Endothelial cell of umbilical vein (primary cell): ENCODE data around the gene C1QC. TPM values are rescaled to one million over a fixed set of nuclear protein-coding genes. Genes with fewer than 3 reads are reported as not detected.

Experiments
- microRNA-seq: library from miRNA; unstranded; fragments of <30 nt; microRNA quantifications from one replicate; pipeline ENCODE4 v1.2.0, GENCODE V29; 2021; ENCODE audit warnings: borderline number of aligned reads, borderline replicate concordance
- polyA plus RNA-seq, 4 experiments: library from polyadenylated mRNA; depleted of rRNA in 3 of 4; stranded (reverse) in 3 of 4; unstranded in 1 of 4; fragments of >200 nt; gene quantifications; 2 replicates each; pipeline versions ENCODE4 v1.2.1 to v1.2.3, GENCODE V29; 2011 to 2012; ENCODE audit warnings: missing spikeins in 1 of 4
- small RNA-seq: library from RNA; depleted of rRNA; stranded (forward); fragments of <200 nt; gene quantifications from one replicate; pipeline ENCODE3, GENCODE V24; 2012; ENCODE audit warnings: low replicate concordance, low read depth; ENCODE audit not compliant: insufficient read depth, insufficient read length
- total RNA-seq: library from RNA; stranded (reverse); gene quantifications from 2 replicates; pipeline ENCODE4 v1.2.3, GENCODE V29; 2021

The C1QC gene
- total and polyA plus RNA-seq, 2 donors (not counting 3 experiments of a cell fraction or from before 2014, with no cell fraction given): not detected

Small RNA genes within 50 kb of the gene (microRNA-seq; reads per million reads assigned to microRNA genes)
- not detected for gene MIR6127

Small RNA genes within 50 kb of the gene (small RNA-seq; reads per million reads assigned to genes)
- not detected for gene MIR6127

Other genes with a start within 250 kb of the C1QC start
- gene ZBTB40, start 191.8 kb upstream of the C1QC start, total RNA-seq: 20.8 and 21.3 TPM in 2 replicates
- gene ZBTB40, start 191.8 kb upstream of the C1QC start, polyA plus RNA-seq: 10.5 and 12.3 TPM in 2 replicates
- not detected in 2 replicates for gene EPHA8, start 80.1 kb upstream of the C1QC start, total RNA-seq
- not detected in 2 replicates for gene EPHA8, start 80.1 kb upstream of the C1QC start, polyA plus RNA-seq
- not detected in 2 replicates for gene C1QA, start 7.0 kb upstream of the C1QC start, total RNA-seq
- not detected in 2 replicates for gene C1QA, start 7.0 kb upstream of the C1QC start, polyA plus RNA-seq
- gene C1QB, start 9.6 kb downstream of the C1QC start, total RNA-seq: not detected in 2 replicates
- not detected in 2 replicates for gene C1QB, start 9.6 kb downstream of the C1QC start, polyA plus RNA-seq
- 69.1 and 69.5 TPM in 2 replicates for gene EPHB2, start 67.2 kb downstream of the C1QC start, total RNA-seq
- 46.0 and 50.8 TPM in 2 replicates for gene EPHB2, start 67.2 kb downstream of the C1QC start, polyA plus RNA-seq